ENCODE results near the gene CD6. TPM values are rescaled to one million over a fixed set of nuclear protein-coding genes. Genes with fewer than 3 reads are reported as not detected.
A peak's percentile ranks its signal among the peaks of the same experiment; 100 is the strongest.

The CD6 gene
- total RNA-seq, 1 donor from 2014 or later, result 0.33 TPM

- no peak for DNase-seq (ENCODE audit: low spot score)
- TF ChIP-seq, protein P1, sequence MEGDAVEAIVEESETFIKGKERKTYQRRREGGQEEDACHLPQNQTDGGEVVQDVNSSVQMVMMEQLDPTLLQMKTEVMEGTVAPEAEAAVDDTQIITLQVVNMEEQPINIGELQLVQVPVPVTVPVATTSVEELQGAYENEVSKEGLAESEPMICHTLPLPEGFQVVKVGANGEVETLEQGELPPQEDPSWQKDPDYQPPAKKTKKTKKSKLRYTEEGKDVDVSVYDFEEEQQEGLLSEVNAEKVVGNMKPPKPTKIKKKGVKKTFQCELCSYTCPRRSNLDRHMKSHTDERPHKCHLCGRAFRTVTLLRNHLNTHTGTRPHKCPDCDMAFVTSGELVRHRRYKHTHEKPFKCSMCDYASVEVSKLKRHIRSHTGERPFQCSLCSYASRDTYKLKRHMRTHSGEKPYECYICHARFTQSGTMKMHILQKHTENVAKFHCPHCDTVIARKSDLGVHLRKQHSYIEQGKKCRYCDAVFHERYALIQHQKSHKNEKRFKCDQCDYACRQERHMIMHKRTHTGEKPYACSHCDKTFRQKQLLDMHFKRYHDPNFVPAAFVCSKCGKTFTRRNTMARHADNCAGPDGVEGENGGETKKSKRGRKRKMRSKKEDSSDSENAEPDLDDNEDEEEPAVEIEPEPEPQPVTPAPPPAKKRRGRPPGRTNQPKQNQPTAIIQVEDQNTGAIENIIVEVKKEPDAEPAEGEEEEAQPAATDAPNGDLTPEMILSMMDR (IDR thresholded peaks at IDR 0.05; ENCODE audit: unreplicated experiment), result no peak
- Mint-ChIP-seq H3K4me1 (ENCODE audit: unreplicated experiment) (peaks cover 20% of the 10 kb centered on the region), H3K4me3 (ENCODE audit: unreplicated experiment) (no peak overlapping the region), H3K36me3 (ENCODE audit: low read depth, unreplicated experiment) (no peaks in the 10 kb centered on the region), H3K9me3 (ENCODE audit: unreplicated experiment) (no peaks in the 10 kb centered on the region), H3K27ac (ENCODE audit: unreplicated experiment) (peak overlapping the region; percentile 67), H3K27me3 (ENCODE audit: unreplicated experiment) (peaks cover 19% of the 10 kb centered on the region)
These were observed 49.2 kb downstream of the CD6 start for GRCh38 chr11:61020551-61021235.

- Mint-ChIP-seq H3K36me3 (ENCODE audit: low read depth, unreplicated experiment) (no peaks in the 10 kb centered on the region), H3K4me1 (ENCODE audit: unreplicated experiment) (peaks cover 20% of the 10 kb centered on the region), H3K4me3 (ENCODE audit: unreplicated experiment) (no peak overlapping the region), H3K27ac (ENCODE audit: unreplicated experiment) (peak overlapping the region; percentile 13), H3K27me3 (ENCODE audit: unreplicated experiment) (peaks cover 19% of the 10 kb centered on the region), H3K9me3 (ENCODE audit: unreplicated experiment) (no peaks in the 10 kb centered on the region)
- no peak for DNase-seq (ENCODE audit: low spot score)
- TF ChIP-seq, protein P1 (IDR thresholded peaks at IDR 0.05; ENCODE audit: unreplicated experiment), result no peak
These were observed 50.3 kb downstream of the CD6 start for GRCh38 chr11:61021661-61022212.

- peaks cover 19% of the 10 kb centered on the region for H3K27me3 Mint-ChIP-seq (ENCODE audit: unreplicated experiment)
- no peak for DNase-seq (ENCODE audit: low spot score)
- peaks cover 26% of the 10 kb centered on the region for H3K4me1 Mint-ChIP-seq (ENCODE audit: unreplicated experiment)
- TF ChIP-seq, protein P1 (IDR thresholded peaks at IDR 0.05; ENCODE audit: unreplicated experiment), result no peak
- no peak overlapping the region for H3K4me3 Mint-ChIP-seq (ENCODE audit: unreplicated experiment)
- no peaks in the 10 kb centered on the region for H3K36me3 Mint-ChIP-seq (ENCODE audit: low read depth, unreplicated experiment)
- no peaks in the 10 kb centered on the region for H3K9me3 Mint-ChIP-seq (ENCODE audit: unreplicated experiment)
- H3K27ac Mint-ChIP-seq (ENCODE audit: unreplicated experiment), result no peak overlapping the region
These were observed 51.0 kb downstream of the CD6 start for GRCh38 chr11:61022311-61023085.

DNA sequence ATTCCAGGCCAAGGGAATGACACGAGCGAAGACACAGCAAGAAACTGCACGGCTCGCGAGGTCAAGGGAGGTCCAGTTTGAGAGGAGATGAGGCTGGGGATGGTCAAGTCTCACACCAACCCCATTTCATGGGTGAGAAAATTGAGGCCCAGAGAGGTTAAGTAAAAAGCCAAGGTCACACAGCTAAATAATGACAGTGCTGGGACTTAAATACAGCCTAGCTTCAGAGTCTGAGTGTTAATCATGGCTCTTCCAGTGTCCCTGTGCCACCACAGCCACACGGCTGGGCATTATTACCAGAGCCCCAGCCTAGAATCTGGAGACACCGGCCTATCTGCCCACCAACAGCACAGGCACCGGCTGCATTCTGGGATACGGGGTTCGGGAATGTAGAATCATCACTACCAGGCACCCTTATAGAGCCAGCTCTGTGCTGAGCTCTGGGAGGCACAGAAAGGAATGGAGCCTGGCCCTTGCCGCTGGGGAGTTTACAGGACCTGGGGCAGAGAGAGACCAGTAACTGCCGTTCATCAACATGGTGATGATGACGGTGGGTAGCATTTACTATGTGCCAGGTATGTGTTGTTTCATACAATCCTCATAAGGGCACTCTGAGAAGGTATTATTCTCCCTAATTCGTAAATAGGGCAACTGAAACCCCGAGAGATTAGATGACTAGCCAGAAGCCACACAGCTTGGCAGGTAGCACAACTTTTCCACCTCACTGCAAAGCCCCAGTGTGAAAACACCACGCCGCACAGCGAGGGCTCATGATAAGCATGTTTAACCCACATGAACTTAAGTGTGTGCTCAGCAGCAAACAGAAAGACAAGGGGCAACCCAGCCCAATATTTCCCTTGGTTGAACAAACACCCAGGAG lies 51.8 kb downstream of the CD6 start:
- TF ChIP-seq, protein P1 (IDR thresholded peaks at IDR 0.05; ENCODE audit: unreplicated experiment), result no peak
- no peak overlapping the region for H3K27ac Mint-ChIP-seq (ENCODE audit: unreplicated experiment)
- no peaks in the 10 kb centered on the region for H3K36me3 Mint-ChIP-seq (ENCODE audit: low read depth, unreplicated experiment)
- H3K27me3 Mint-ChIP-seq (ENCODE audit: unreplicated experiment), result peaks cover 19% of the 10 kb centered on the region
- no peak overlapping the region for H3K4me3 Mint-ChIP-seq (ENCODE audit: unreplicated experiment)
- no peaks in the 10 kb centered on the region for H3K9me3 Mint-ChIP-seq (ENCODE audit: unreplicated experiment)
- DNase-seq (ENCODE audit: low spot score), result no peak
- H3K4me1 Mint-ChIP-seq (ENCODE audit: unreplicated experiment), result peaks cover 31% of the 10 kb centered on the region
